Spleen (tissue), 13 donors: ENCODE results near the gene USP36. TPM values are rescaled to one million over a fixed set of nuclear protein-coding genes. Genes with fewer than 3 reads are reported as not detected.
A peak's percentile ranks its signal among the peaks of the same experiment; 100 is the strongest.
"Not testable (repeated sequence)": the region's sequence is repeated elsewhere in the genome, so short reads cannot be mapped to it uniquely, and the experiment has no call there.

Experiments used
- DNase-seq: peaks from one replicate; pipeline ENCODE4 v3.0.0-alpha.2; 2020
- H3K27ac ChIP-seq, 8 donors: fragments of 200-600 bp; sonication (generic) in 7 of 8; 1 replicate in 4 of 8; 2 replicates in 4 of 8; pipeline versions ENCODE4 v1.5.0 to v1.8.0; 2016 to 2021; ENCODE audit warnings: inconsistent platforms in 4 of 8, mild to moderate bottlenecking in 4 of 8, moderate library complexity in 1 of 8
- H3K27me3 ChIP-seq, 7 donors: fragments of 200-600 bp; sonication (generic) in 6 of 7; replicated peaks in 1 of 7; 1 replicate in 4 of 7; 2 replicates in 3 of 7; pipeline versions ENCODE4 v1.5.0 to v1.8.0; 2016 to 2021; ENCODE audit warnings: inconsistent platforms in 3 of 7, mild to moderate bottlenecking in 1 of 7
- H3K36me3 ChIP-seq, 6 donors: fragments of 200-600 bp; sonication (generic) in 5 of 6; 1 replicate in 4 of 6; 2 replicates in 2 of 6; pipeline versions ENCODE4 v1.5.0 to v1.8.0; 2016 to 2021; ENCODE audit warnings: inconsistent platforms in 2 of 6
- H3K4me1 ChIP-seq, 6 donors: fragments of 200-600 bp; sonication (generic) in 5 of 6; 1 replicate in 3 of 6; 2 replicates in 3 of 6; pipeline versions ENCODE4 v1.5.0 to v1.8.0; 2016 to 2021; ENCODE audit warnings: inconsistent platforms in 3 of 6
- H3K4me3 ChIP-seq, 8 donors: fragments of 200-600 bp; sonication (generic) in 7 of 8; 1 replicate in 4 of 8; 2 replicates in 4 of 8; pipeline versions ENCODE4 v1.5.0 to v1.8.0; 2016 to 2021; ENCODE audit warnings: inconsistent platforms in 4 of 8, mild to moderate bottlenecking in 4 of 8, moderate library complexity in 2 of 8
- H3K9me3 ChIP-seq, 8 donors: fragments of 200-600 bp; sonication (generic) in 7 of 8; 1 replicate in 4 of 8; 2 replicates in 4 of 8; pipeline versions ENCODE4 v1.5.0 to v1.8.0; 2016 to 2021; ENCODE audit warnings: inconsistent platforms in 4 of 8
- POLR2A ChIP-seq, 3 donors: fragments of 450-650 bp; IDR thresholded peaks; one replicate each; pipeline ENCODE4 v1.5.1; 2017; ENCODE audit warnings: antibody characterized with exemption in 3 of 3, mild to moderate bottlenecking in 1 of 3
- POLR2AphosphoS5 ChIP-seq, 3 donors: sonication (generic); formaldehyde crosslinking; IDR thresholded peaks; one replicate each; pipeline ENCODE4 v1.5.1; 2017; ENCODE audit warnings: antibody characterized with exemption in 3 of 3
- WGBS, 5 donors: extraction: QIAGEN DNeasy Blood & Tissue Kit in 3 of 5; methylation state at CpG; one replicate each; pipeline versions ENCODE4 v1.1.5 to v1.1.7; 2013 to 2018; 5-methylcytosine and 5-hydroxymethylcytosine counted together
- intact Hi-C: fragments of 100-400 bp; cut with DNase I; formaldehyde crosslinking; loops from one replicate; pipeline ENCODE4 v1.15.0; 2023; ENCODE audit warnings: low total_unique reads
- long read RNA-seq, 2 donors: transcript quantifications; one replicate each; lab custom pipeline, GENCODE V29; 2026
- polyA plus RNA-seq, 3 donors: library from polyadenylated mRNA; stranded (reverse); fragments of 200-250 nt; gene quantifications; one replicate each; pipeline ENCODE4 v1.2.1, GENCODE V29; 2013
- total RNA-seq, 7 donors: library from RNA; depleted of rRNA in 3 of 7; stranded (reverse); fragments of >200 nt in 3 of 7; fragmentation: NEBNext Ultra II Directional in 4 of 7; extraction: Animal tissue kit (Norgen Biotek cat#: 25700) in 4 of 7; gene quantifications; one replicate each; pipeline versions ENCODE4 v1.1.0 to v1.2.1, GENCODE V29; 2016 to 2021
- TF ChIP-seq, protein P1 (sequence below), 11 experiments: fragments of 200-600 bp in 7 of 11; fragments of 450-650 bp in 4 of 11; sonication (generic) in 4 of 11; IDR thresholded peaks in 8 of 11; conservative IDR thresholded peaks in 3 of 11; 1 replicate in 7 of 11; 2 replicates in 4 of 11; pipeline versions ENCODE4 v1.4.0 to v1.8.0; 2016 to 2021; ENCODE audit warnings: antibody characterized with exemption in 11 of 11, inconsistent platforms in 4 of 11, mild to moderate bottlenecking in 1 of 11
- donor health status: healthy with polysubstance abuse.
- donor health status: DM: no; HTN: no; CAD: no; lungs with moderate emphysema.
- donor health status: DM: no; HTN: no; CAD: no.
- donor health status: Bipolar disorder and iron deficiency.
- donor health status: healthy.
- donor health status: DM: no; HTN: no; CAD: no.
- donor health status: DM: yes; HTN: yes; CAD: no.

The USP36 gene
- 10 to 100 TPM; 38.0 to 95.0 (median 60.1) TPM for total RNA-seq
- 10 to 100 TPM; 13.4 to 26.1 (median 25.0) TPM for polyA plus RNA-seq
- long read RNA-seq, donor 1, result 0 reads
- long read RNA-seq, donor 2, partial matches to known transcripts, result 0 of 1 reads
- long read RNA-seq, donor 2, other reads (novel, unspliced or antisense), result 0 of 1 reads

DNA sequence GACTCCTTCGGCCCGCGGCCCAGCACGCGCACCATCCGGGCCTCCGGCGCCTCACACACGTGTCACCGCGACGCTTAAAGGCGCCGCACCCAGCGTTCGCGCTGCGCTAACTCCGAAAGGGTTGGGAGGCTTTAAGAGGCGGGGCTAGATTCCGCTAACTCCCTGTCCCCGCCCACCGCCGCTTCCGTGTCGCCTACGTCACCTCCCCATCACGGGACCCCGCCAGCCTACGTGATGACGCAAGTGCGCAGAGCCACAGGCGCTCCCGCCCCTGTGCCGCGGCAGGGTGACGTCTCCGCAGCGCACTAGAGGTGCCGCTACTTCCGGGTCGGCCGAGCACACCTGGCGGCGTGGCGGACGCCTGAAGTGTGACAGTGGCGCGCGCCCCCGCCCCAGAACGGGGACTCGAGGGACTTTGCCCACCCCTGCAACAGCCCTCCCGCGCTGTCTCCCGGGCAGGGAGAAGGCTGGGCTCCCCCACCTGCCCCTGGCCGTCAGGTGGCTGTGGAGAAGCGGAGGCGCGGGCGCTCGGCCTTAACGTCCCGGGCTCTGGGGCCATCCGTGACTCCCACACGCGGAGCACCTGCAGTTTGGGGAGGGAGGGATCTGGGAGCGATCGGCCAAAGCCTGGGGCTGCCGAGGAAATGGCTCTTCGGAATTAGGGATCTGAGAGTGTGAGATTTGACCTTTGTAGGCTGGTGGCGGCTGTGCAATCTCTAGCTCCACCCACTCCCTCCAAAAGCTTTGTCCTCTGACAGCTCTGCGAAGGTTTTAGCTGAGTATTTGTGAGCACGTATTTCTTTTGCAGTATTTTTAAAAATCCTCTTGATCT is at the start of gene USP36:
USP36 (minus strand) TSS at position 35 of the 832 bp plus-strand sequence. CDS start 4,451 bp downstream, outside the sequence.
- peak within 1 kb of the TSS; percentile 93 to 100 (median 98) for H3K27ac ChIP-seq
- intact Hi-C loops, result no loop called here
- peak within 1 kb of the TSS; percentile 68 to 98 (median 88) for H3K4me3 ChIP-seq
- no peaks in the 10 kb centered on the region for H3K27me3 ChIP-seq
- no peaks in the 10 kb centered on the region for H3K9me3 ChIP-seq
- H3K4me1 ChIP-seq, result peaks cover 20 to 54% (median 31%) of the 10 kb centered on the region in 6 donors
- DNase-seq, result peak; percentile 100
- 0% methylated on average over 37 to 74 of the region's 74 CpGs for WGBS, 5 donors
- TF ChIP-seq, protein P1, sequence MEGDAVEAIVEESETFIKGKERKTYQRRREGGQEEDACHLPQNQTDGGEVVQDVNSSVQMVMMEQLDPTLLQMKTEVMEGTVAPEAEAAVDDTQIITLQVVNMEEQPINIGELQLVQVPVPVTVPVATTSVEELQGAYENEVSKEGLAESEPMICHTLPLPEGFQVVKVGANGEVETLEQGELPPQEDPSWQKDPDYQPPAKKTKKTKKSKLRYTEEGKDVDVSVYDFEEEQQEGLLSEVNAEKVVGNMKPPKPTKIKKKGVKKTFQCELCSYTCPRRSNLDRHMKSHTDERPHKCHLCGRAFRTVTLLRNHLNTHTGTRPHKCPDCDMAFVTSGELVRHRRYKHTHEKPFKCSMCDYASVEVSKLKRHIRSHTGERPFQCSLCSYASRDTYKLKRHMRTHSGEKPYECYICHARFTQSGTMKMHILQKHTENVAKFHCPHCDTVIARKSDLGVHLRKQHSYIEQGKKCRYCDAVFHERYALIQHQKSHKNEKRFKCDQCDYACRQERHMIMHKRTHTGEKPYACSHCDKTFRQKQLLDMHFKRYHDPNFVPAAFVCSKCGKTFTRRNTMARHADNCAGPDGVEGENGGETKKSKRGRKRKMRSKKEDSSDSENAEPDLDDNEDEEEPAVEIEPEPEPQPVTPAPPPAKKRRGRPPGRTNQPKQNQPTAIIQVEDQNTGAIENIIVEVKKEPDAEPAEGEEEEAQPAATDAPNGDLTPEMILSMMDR (IDR thresholded peaks at IDR 0.05 in 8 of 11, conservative IDR thresholded peaks at IDR 0.05 in 3 of 11), result peak in 7 of 11 experiments; percentile 11 to 53 (median 43)
- TF ChIP-seq POLR2A (IDR thresholded peaks at IDR 0.05) (peak; percentile 89 to 93 (median 93)), POLR2AphosphoS5 (IDR thresholded peaks at IDR 0.05) (peak; percentile 99 to 100 (median 100))
- peaks cover 0 to 27% (median 18%) of the 10 kb centered on the region in 6 donors for H3K36me3 ChIP-seq

DNA sequence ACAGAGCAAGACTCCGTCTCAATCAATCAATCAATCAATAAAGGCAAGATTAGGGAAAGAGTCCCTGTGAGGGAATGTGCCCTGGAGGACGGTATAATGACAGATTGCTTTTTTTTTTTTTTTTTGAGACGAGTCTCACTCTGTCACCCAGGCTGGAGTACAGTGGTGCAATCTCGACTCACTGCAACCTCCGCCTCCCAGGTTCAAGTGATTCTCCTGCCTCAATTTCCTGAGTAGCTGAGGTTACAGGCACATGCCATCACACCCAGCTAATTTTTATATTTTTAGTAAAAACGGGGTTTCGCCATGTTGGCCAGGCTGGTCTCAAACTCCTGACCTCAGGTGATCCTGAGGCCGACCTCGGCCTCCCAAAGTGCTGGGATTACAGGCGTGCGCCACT is 49.5 kb upstream of the USP36 start:
- H3K27me3 ChIP-seq, DNase-seq, H3K9me3 ChIP-seq, intact Hi-C loops: not testable (repeated sequence)
- peaks cover 0 to 19% (median 0%) of the 10 kb centered on the region in 6 donors for H3K36me3 ChIP-seq
- H3K4me1 ChIP-seq, result peaks cover 17 to 100% (median 84%) of the 10 kb centered on the region in 6 donors
- H3K27ac ChIP-seq, result peak overlapping the region; percentile 76 to 95 (median 89)
- peak overlapping the region in 3 of 8 donors; percentile 3 to 53 (median 8) for H3K4me3 ChIP-seq
- 37 to 72% (median 62%) methylated on average over 11 of the region's 11 CpGs for WGBS, 5 donors

DNA sequence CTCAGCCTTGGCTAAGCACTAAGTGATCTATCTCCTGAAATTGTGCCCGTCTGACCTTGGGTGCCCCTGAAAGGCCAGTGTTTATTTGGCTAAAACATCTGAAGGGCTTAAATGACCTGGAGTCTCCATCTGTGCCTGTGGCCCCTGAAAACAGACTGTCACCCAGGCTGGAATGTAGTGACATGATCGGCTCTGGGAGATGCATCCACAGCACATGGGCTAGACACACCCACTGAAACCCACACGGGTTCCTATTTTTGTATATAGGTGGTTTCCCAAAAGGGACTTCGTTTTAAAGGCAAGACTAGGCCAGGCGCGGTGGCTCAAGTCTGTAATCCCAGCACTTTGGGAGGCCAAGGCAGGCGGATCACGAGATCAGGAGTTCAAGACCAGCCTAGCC is 48.9 kb upstream of the USP36 start:
- Histone ChIP-seq H3K4me3 (peak overlapping the region in 4 of 8 donors; percentile 8 to 53 (median 22)), H3K27me3 (peaks cover 0 to under 1% (median 0%) of the 10 kb centered on the region in 7 donors), H3K27ac (peak overlapping the region; percentile 76 to 95 (median 89)), H3K36me3 (peaks cover 0 to 19% (median 0%) of the 10 kb centered on the region in 6 donors), H3K4me1 (peaks cover 18 to 100% (median 85%) of the 10 kb centered on the region in 6 donors), H3K9me3 (no peaks in the 10 kb centered on the region)
- no peak for DNase-seq
- 37 to 49% (median 41%) methylated on average over 8 of the region's 8 CpGs for WGBS, 5 donors
- TF ChIP-seq, protein P1 (IDR thresholded peaks at IDR 0.05 in 8 of 11, conservative IDR thresholded peaks at IDR 0.05 in 3 of 11), result no peak
- TF ChIP-seq POLR2A (IDR thresholded peaks at IDR 0.05), result no peak
- no peak for TF ChIP-seq POLR2AphosphoS5 (IDR thresholded peaks at IDR 0.05)
- intact Hi-C loops, result no loop called here

DNA sequence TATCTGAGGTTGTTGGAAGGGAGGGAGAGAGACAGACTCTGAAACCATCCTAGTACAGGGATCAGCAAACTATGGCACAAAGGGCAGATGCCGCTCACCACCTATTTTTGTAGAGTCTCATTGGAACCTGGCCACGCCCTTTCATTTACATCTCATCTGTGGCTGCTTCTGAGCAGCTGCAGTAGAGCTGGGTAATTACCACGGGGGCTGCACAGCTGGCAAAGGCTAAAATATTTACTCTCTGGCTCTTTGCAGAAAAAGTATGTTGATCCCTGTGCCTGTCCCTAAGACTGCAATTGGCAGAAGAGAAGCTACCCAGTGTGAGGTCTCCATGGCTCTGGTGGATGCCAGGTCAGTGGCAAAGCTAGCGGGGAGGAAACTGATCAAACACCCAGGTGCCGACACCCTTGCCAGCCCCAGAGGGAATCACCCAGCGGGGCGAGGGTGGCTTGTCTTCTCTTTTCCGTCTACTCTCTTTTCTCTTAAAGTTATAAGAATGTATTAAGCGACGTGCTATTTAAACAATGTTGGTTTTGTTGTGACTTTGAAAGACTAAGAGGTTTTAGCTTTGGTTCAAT is 48.4 kb upstream of the USP36 start:
- peaks cover 23 to 100% (median 87%) of the 10 kb centered on the region in 6 donors for H3K4me1 ChIP-seq
- H3K9me3 ChIP-seq, result no peaks in the 10 kb centered on the region
- H3K4me3 ChIP-seq, result peak overlapping the region in 4 of 8 donors; percentile 8 to 53 (median 22)
- H3K27me3 ChIP-seq, result peaks cover 0 to 5% (median 0%) of the 10 kb centered on the region in 7 donors
- TF ChIP-seq, protein P1 (IDR thresholded peaks at IDR 0.05 in 8 of 11, conservative IDR thresholded peaks at IDR 0.05 in 3 of 11), result no peak
- 64 to 76% (median 73%) methylated on average over 10 of the region's 10 CpGs for WGBS, 5 donors
- peaks cover 0 to 19% (median 0%) of the 10 kb centered on the region in 6 donors for H3K36me3 ChIP-seq
- no peak for DNase-seq
- peak overlapping the region; percentile 76 to 95 (median 89) for H3K27ac ChIP-seq
- intact Hi-C loops, result no loop called here
